ENCODE measurements around the gene ALG11. TPM values are rescaled to one million over a fixed set of nuclear protein-coding genes. Genes with fewer than 3 reads are reported as not detected.

Gene ALG11
- total RNA-seq, 1 experiment from 2014 or later: 23.9 TPM

DNA sequence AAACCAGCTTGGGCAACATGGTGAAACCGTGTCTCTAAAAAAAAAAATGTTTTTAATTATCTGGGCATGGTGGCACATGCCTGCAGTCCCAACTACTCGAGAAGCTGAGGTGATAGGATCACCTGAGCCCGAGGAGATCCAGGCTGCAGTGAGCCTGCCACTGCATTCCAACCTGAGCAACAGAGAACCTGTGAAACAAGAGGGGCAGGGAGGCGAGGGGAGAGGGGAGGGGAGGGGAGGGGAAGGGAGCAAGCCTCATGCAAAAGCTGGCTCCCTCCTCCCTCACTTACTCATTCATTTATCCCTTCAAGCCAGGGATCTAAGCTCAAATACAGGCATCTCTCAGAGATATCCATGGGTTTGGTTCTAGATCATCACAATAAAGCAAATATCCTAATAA is 9.8 kb upstream of the ALG11 start:
- no TSS peak for BruUV-seq (replicated peaks)
- CTCF ChIA-PET: no interaction called here
- ATAC-seq (no peak), DNase-seq (ENCODE audit: low read depth, low spot score) (no peak)
- in situ Hi-C loops (cut with HindIII; ENCODE audit: low pct_unique_long_range_greater_than_20kb, low sequenced_read_pairs): no loop called here
- TF ChIP-seq TCF7L2 (IDR thresholded peaks at IDR 0.05; ENCODE audit: low read depth, low read length) (no peak), REST (IDR thresholded peaks at IDR 0.05; ENCODE audit: insufficient read depth in 1 of 2, low read depth in 2 of 2, low read length in 1 of 2) (no peak)
- TF ChIP-seq, protein P1, sequence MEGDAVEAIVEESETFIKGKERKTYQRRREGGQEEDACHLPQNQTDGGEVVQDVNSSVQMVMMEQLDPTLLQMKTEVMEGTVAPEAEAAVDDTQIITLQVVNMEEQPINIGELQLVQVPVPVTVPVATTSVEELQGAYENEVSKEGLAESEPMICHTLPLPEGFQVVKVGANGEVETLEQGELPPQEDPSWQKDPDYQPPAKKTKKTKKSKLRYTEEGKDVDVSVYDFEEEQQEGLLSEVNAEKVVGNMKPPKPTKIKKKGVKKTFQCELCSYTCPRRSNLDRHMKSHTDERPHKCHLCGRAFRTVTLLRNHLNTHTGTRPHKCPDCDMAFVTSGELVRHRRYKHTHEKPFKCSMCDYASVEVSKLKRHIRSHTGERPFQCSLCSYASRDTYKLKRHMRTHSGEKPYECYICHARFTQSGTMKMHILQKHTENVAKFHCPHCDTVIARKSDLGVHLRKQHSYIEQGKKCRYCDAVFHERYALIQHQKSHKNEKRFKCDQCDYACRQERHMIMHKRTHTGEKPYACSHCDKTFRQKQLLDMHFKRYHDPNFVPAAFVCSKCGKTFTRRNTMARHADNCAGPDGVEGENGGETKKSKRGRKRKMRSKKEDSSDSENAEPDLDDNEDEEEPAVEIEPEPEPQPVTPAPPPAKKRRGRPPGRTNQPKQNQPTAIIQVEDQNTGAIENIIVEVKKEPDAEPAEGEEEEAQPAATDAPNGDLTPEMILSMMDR (IDR thresholded peaks at IDR 0.05): no peak
- no peak overlapping the region for H3K4me3 ChIP-seq (ENCODE audit: low read depth in 2 of 2, low read length in 2 of 2)
- no peaks in the 10 kb centered on the region for H3K9me3 ChIP-seq (ENCODE audit: control insufficient read depth, insufficient read depth, low read depth, low read length)
- intact Hi-C loops (cut with micrococcal nuclease; ENCODE audit: unreplicated experiment): loop anchor here (10.0 kb wide), 1 partner anchor 192 kb away; no protein-coding TSS in a partner anchor
- no peaks in the 10 kb centered on the region for H3K27me3 ChIP-seq (ENCODE audit: control insufficient read depth, insufficient read depth, low read length)
- no peaks in the 10 kb centered on the region for H3K36me3 ChIP-seq (ENCODE audit: control insufficient read depth, insufficient read depth, low read length)
- POLR2A ChIA-PET: no interaction called here
- H3K4me1 ChIP-seq (ENCODE audit: control insufficient read depth, insufficient read depth, low read length): peaks cover 31% of the 10 kb centered on the region
- H3K27ac ChIP-seq (ENCODE audit: low read length): no peak overlapping the region

DNA sequence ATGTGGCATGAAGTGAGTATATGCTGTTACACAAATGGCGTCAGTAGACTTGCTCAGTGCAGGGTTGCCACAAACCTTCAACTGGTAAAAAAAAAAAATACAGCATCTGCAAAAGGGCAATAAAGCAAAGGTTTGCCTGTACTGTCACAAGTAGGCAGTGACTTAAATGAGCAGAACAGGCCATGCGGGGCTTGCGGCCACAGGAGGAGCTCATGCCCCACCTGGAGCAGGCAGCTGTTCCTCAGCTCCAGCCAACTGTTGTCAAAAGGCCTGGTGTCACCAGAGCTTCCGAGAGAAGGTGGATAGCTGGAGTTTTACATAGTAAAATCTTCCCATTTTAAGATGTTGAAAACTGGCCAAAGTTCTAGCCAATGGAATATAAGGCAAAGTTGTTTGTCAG is 8.7 kb upstream of the ALG11 start:
- H3K27ac ChIP-seq (ENCODE audit: low read length): no peak overlapping the region
- no peak overlapping the region for H3K4me3 ChIP-seq (ENCODE audit: low read depth in 2 of 2, low read length in 2 of 2)
- ATAC-seq (no peak), DNase-seq (ENCODE audit: low read depth, low spot score) (no peak)
- BruUV-seq (replicated peaks): no TSS peak
- no peaks in the 10 kb centered on the region for H3K27me3 ChIP-seq (ENCODE audit: control insufficient read depth, insufficient read depth, low read length)
- H3K4me1 ChIP-seq (ENCODE audit: control insufficient read depth, insufficient read depth, low read length): peaks cover 19% of the 10 kb centered on the region
- CTCF ChIA-PET: interaction anchor here (1.1 kb wide), 1 partner anchor 9 kb away, joined by 4 read pairs; the partner anchor contains the start of gene ALG11
- H3K36me3 ChIP-seq (ENCODE audit: control insufficient read depth, insufficient read depth, low read length): no peaks in the 10 kb centered on the region
- POLR2A ChIA-PET: no interaction called here
- in situ Hi-C loops (cut with HindIII; ENCODE audit: low pct_unique_long_range_greater_than_20kb, low sequenced_read_pairs) (no loop called here), intact Hi-C loops (cut with micrococcal nuclease; ENCODE audit: unreplicated experiment) (loop anchor here (10.0 kb wide), 1 partner anchor 191 kb away; no protein-coding TSS in a partner anchor)
- H3K9me3 ChIP-seq (ENCODE audit: control insufficient read depth, insufficient read depth, low read depth, low read length): no peaks in the 10 kb centered on the region
- TF ChIP-seq TCF7L2 (IDR thresholded peaks at IDR 0.05; ENCODE audit: low read depth, low read length): no peak

DNA sequence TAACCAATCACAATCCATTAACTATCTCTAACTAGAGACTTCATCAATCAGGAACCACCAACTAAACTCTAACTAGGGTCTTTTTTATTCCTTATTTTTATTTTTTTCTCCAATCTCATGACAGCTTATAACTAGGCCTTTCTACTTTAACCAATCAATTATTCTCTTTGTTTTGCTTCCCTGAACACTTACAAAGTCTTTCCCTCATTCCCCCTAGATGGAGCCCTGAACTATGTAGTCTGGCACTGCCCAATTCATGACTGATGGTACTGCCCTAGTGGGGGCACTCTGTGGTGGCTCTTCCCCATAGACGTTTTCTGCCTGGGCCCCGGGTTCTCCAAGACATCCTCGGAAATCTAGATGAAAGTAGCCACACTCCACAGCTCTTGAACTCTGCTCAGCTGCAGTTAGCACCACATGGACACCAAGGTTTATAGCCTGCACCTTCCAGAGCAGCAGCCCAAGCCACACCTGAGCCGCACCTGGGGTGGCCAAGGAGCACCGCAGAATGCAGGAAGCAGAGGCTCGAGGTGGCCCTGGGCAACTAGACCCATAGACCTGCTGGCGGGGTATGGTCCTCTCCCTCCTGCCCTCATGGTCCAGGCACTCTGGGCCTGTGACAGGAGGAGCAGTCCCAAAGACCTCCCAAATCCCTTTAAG is 7.6 kb upstream of the ALG11 start:
- Histone ChIP-seq H3K27ac (ENCODE audit: low read length) (no peak overlapping the region), H3K27me3 (ENCODE audit: control insufficient read depth, insufficient read depth, low read length) (no peaks in the 10 kb centered on the region), H3K36me3 (ENCODE audit: control insufficient read depth, insufficient read depth, low read length) (no peaks in the 10 kb centered on the region), H3K9me3 (ENCODE audit: control insufficient read depth, insufficient read depth, low read depth, low read length) (no peaks in the 10 kb centered on the region), H3K4me3 (ENCODE audit: low read depth in 2 of 2, low read length in 2 of 2) (no peak overlapping the region), H3K4me1 (ENCODE audit: control insufficient read depth, insufficient read depth, low read length) (peaks cover 12% of the 10 kb centered on the region)
- POLR2A ChIA-PET: interaction anchor here (0.6 kb wide), 1 partner anchor 1435 kb away, joined by 3 read pairs; no protein-coding TSS in a partner anchor
- DNase-seq (ENCODE audit: low read depth, low spot score) (no peak), ATAC-seq (no peak)
- CTCF ChIA-PET: interaction anchor here (1.1 kb wide), 1 partner anchor 8 kb away, joined by 4 read pairs; the partner anchor contains the start of gene ALG11
- intact Hi-C loops (cut with micrococcal nuclease; ENCODE audit: unreplicated experiment): loop anchor here (10.0 kb wide), 1 partner anchor 190 kb away; no protein-coding TSS in a partner anchor
- no TSS peak for BruUV-seq (replicated peaks)
- TF ChIP-seq POLR2AphosphoS5 (IDR thresholded peaks at IDR 0.05; ENCODE audit: low read depth, low read length): no peak
- TF ChIP-seq, protein P1 (IDR thresholded peaks at IDR 0.05): peak; percentile 13; the same call in 1 of the 2 replicates
- in situ Hi-C loops (cut with HindIII; ENCODE audit: low pct_unique_long_range_greater_than_20kb, low sequenced_read_pairs): no loop called here

Measured in Panc1 (cell line).